Spinal cord (tissue), 10 donors: ENCODE results near the gene RPL23. TPM values are rescaled to one million over a fixed set of nuclear protein-coding genes. Genes with fewer than 3 reads are reported as not detected.

Experiments
- DNase-seq, 6 donors: peaks; one replicate each; pipeline versions ENCODE4 v3.0.0 to v3.0.0-alpha.2; 2013 to 2015; ENCODE audit warnings: low spot score in 6 of 6, low read depth in 4 of 6
- H3K27ac ChIP-seq: one replicate; pipeline ENCODE4 v1.5.1; 2013; ENCODE audit warnings: low read depth, low read length, control low read depth
- H3K27me3 ChIP-seq: one replicate; pipeline ENCODE4 v1.6.1; 2013; ENCODE audit warnings: low read length; ENCODE audit not compliant: control insufficient read depth, insufficient read depth
- H3K36me3 ChIP-seq: one replicate; pipeline ENCODE4 v1.6.1; 2013; ENCODE audit warnings: low read length; ENCODE audit not compliant: control insufficient read depth, insufficient read depth
- H3K4me1 ChIP-seq: one replicate; pipeline ENCODE4 v1.6.1; 2013; ENCODE audit warnings: low read length; ENCODE audit not compliant: control insufficient read depth, insufficient read depth
- H3K4me3 ChIP-seq: one replicate; pipeline ENCODE4 v1.5.1; 2013; ENCODE audit warnings: low read depth, low read length, control low read depth
- H3K9me3 ChIP-seq: one replicate; pipeline ENCODE4 v1.6.1; 2013; ENCODE audit warnings: low read length; ENCODE audit not compliant: control insufficient read depth, insufficient read depth
- WGBS: methylation state at CpG from one replicate; pipeline ENCODE4 v1.1.5; 2013; ENCODE audit warnings: missing lambda C conversion rate; ENCODE audit not compliant: insufficient coverage; 5-methylcytosine and 5-hydroxymethylcytosine counted together
- polyA plus RNA-seq, 2 donors: library from polyadenylated mRNA; unstranded; fragments of 120-200 nt; gene quantifications; one replicate each; pipeline ENCODE4 v1.2.1, GENCODE V29; 2013; ENCODE audit not compliant: insufficient read length in 2 of 2
- total RNA-seq, 2 donors: library from RNA; depleted of rRNA in 1 of 2; stranded (reverse); fragments of 120-200 nt in 1 of 2; fragments of >200 nt in 1 of 2; gene quantifications; one replicate each; pipeline versions ENCODE4 v1.2.3 to v1.2.4, GENCODE V29; 2013 to 2014
- donor health status: healthy.

Gene RPL23
- total and polyA plus RNA-seq, 4 donors = 1,083 to 2,232 (median 1,212) TPM

- H3K4me3 ChIP-seq = no peak overlapping the region
- no peaks in the 10 kb centered on the region for H3K9me3 ChIP-seq
- H3K36me3 ChIP-seq = peaks cover 56% of the 10 kb centered on the region
- 74% methylated on average over 2 of the region's 8 CpGs for WGBS
- peaks cover 73% of the 10 kb centered on the region for H3K4me1 ChIP-seq
- no peak for DNase-seq
- no peaks in the 10 kb centered on the region for H3K27me3 ChIP-seq
- H3K27ac ChIP-seq = peak overlapping the region; percentile 33
Measured at GRCh38 chr17:38886643-38887010, 33.1 kb upstream of the RPL23 start.

GRCh38 chr17:38885728-38886642, 32.5 kb upstream of the RPL23 start:
- H3K4me1 ChIP-seq = peaks cover 80% of the 10 kb centered on the region

GRCh38 chr17:38885044-38885727, 31.7 kb upstream of the RPL23 start:
- WGBS = 48% methylated on average over 6 of the region's 9 CpGs
- Histone ChIP-seq H3K4me3 (no peak overlapping the region), H3K9me3 (no peaks in the 10 kb centered on the region), H3K4me1 (peaks cover 88% of the 10 kb centered on the region), H3K27me3 (no peaks in the 10 kb centered on the region), H3K36me3 (peaks cover 55% of the 10 kb centered on the region), H3K27ac (peak overlapping the region; percentile 69)
- no peak for DNase-seq

More at GRCh38 chr17:38885728-38886642, 32.5 kb upstream of the RPL23 start:
- WGBS = 1% methylated on average over 8 of the region's 11 CpGs
- H3K36me3 ChIP-seq = peaks cover 55% of the 10 kb centered on the region
- H3K4me3 ChIP-seq = no peak overlapping the region
- H3K27me3 ChIP-seq = no peaks in the 10 kb centered on the region
- DNase-seq = peak in 5 of 6 donors; percentile 79 to 99 (median 88)
- peak overlapping the region; percentile 69 for H3K27ac ChIP-seq
- H3K9me3 ChIP-seq = no peaks in the 10 kb centered on the region

- Histone ChIP-seq H3K4me3 (no peak overlapping the region), H3K9me3 (no peaks in the 10 kb centered on the region), H3K4me1 (peaks cover 90% of the 10 kb centered on the region), H3K36me3 (peaks cover 60% of the 10 kb centered on the region), H3K27ac (peak overlapping the region; percentile 91), H3K27me3 (no peaks in the 10 kb centered on the region)
- 33% methylated on average over 7 of the region's 19 CpGs for WGBS
- DNase-seq = peak in 3 of 6 donors; percentile 63 to 91 (median 85)
Measured at GRCh38 chr17:38883592-38884526, 30.3 kb upstream of the RPL23 start.

- Histone ChIP-seq H3K27me3 (no peaks in the 10 kb centered on the region), H3K36me3 (peaks cover 62% of the 10 kb centered on the region), H3K9me3 (no peaks in the 10 kb centered on the region), H3K4me1 (peaks cover 91% of the 10 kb centered on the region), H3K27ac (peak overlapping the region; percentile 91), H3K4me3 (no peak overlapping the region)
- DNase-seq = no peak
- 80% methylated on average over 1 of the region's 2 CpGs for WGBS
Measured at GRCh38 chr17:38882870-38883269, 29.3 kb upstream of the RPL23 start.

- 22% methylated on average over 8 of the region's 8 CpGs for WGBS
- no peaks in the 10 kb centered on the region for H3K27me3 ChIP-seq
- peaks cover 64% of the 10 kb centered on the region for H3K36me3 ChIP-seq
- H3K9me3 ChIP-seq = no peaks in the 10 kb centered on the region
- peaks cover 91% of the 10 kb centered on the region for H3K4me1 ChIP-seq
- DNase-seq = peak in 3 of 6 donors; percentile 53 to 91 (median 83)
- H3K27ac ChIP-seq = peak overlapping the region; percentile 87
- H3K4me3 ChIP-seq = peak overlapping the region; percentile 9
Measured at GRCh38 chr17:38881600-38882191, 28.2 kb upstream of the RPL23 start.

GRCh38 chr17:38879878-38880665, 26.6 kb upstream of the RPL23 start:
- Histone ChIP-seq H3K4me3 (no peak overlapping the region), H3K27me3 (no peaks in the 10 kb centered on the region), H3K36me3 (peaks cover 62% of the 10 kb centered on the region), H3K27ac (peak overlapping the region; percentile 87), H3K4me1 (peaks cover 89% of the 10 kb centered on the region), H3K9me3 (no peaks in the 10 kb centered on the region)
- DNase-seq = peak in 1 of 6 donors; percentile 79
- 41% methylated on average over 4 of the region's 6 CpGs for WGBS

- Histone ChIP-seq H3K27ac (peak overlapping the region; percentile 45), H3K4me3 (no peak overlapping the region), H3K9me3 (no peaks in the 10 kb centered on the region), H3K27me3 (no peaks in the 10 kb centered on the region), H3K4me1 (peaks cover 89% of the 10 kb centered on the region), H3K36me3 (peaks cover 57% of the 10 kb centered on the region)
- WGBS = 24% methylated on average over 7 of the region's 7 CpGs
- DNase-seq = peak in 2 of 6 donors; percentile 53 to 71
Measured at GRCh38 chr17:38877130-38877851, 23.8 kb upstream of the RPL23 start.
